Cerebellar cortex (tissue), 1 donor: ENCODE measurements around the gene AP1AR.
"Not testable (repeated sequence)": the region's sequence is repeated elsewhere in the genome, so short reads cannot be mapped to it uniquely, and the experiment has no call there.

ENCODE experiments used
- DNase-seq: peaks from one replicate; pipeline ENCODE4 v3.0.0-alpha.2; 2015; ENCODE audit warnings: low spot score

Gene AP1AR

GRCh38 chr4:112231779-112232713 is at the start of gene AP1AR:
Gene AP1AR, plus strand, starts transcription at chr4:112231787. Its CDS starts 305 bp downstream, at chr4:112232092.
- DNase-seq, result peak; percentile 76

GRCh38 chr4:112182604-112183003 is 49.0 kb upstream of the AP1AR start:
- DNase-seq, result no peak

- DNase-seq, result no peak
Observed at GRCh38 chr4:112183252-112183651, 48.3 kb upstream of the AP1AR start.

GRCh38 chr4:112184438-112184837 is 47.1 kb upstream of the AP1AR start:
- DNase-seq, result no peak

- DNase-seq, result no peak
Observed at GRCh38 chr4:112185334-112185733, 46.3 kb upstream of the AP1AR start.

GRCh38 chr4:112185740-112186670 is 45.6 kb upstream of the AP1AR start:
- no peak for DNase-seq

GRCh38 chr4:112189754-112190153 is 41.8 kb upstream of the AP1AR start:
- DNase-seq, result no peak

GRCh38 chr4:112190684-112191083 is 40.9 kb upstream of the AP1AR start:
- DNase-seq, result no peak

GRCh38 chr4:112196461-112196860 is 35.1 kb upstream of the AP1AR start:
- DNase-seq, result no peak

- no peak for DNase-seq
Observed at GRCh38 chr4:112199041-112199440, 32.5 kb upstream of the AP1AR start.

GRCh38 chr4:112201915-112202505 is 29.6 kb upstream of the AP1AR start:
- no peak for DNase-seq

- no peak for DNase-seq
Observed at GRCh38 chr4:112203593-112203992, 28.0 kb upstream of the AP1AR start.

GRCh38 chr4:112206431-112206830 is 25.2 kb upstream of the AP1AR start:
- no peak for DNase-seq

GRCh38 chr4:112208137-112209095 is 23.2 kb upstream of the AP1AR start:
- not testable (repeated sequence) for DNase-seq

GRCh38 chr4:112210777-112211176 is 20.8 kb upstream of the AP1AR start:
- DNase-seq, result no peak

GRCh38 chr4:112213091-112213490 is 18.5 kb upstream of the AP1AR start:
- no peak for DNase-seq

GRCh38 chr4:112213856-112214255 is 17.7 kb upstream of the AP1AR start:
- DNase-seq, result no peak

- peak; percentile 36 for DNase-seq
Observed at GRCh38 chr4:112214390-112215264, 17.0 kb upstream of the AP1AR start.

- no peak for DNase-seq
Observed at GRCh38 chr4:112219826-112220366, 11.7 kb upstream of the AP1AR start.
